Measurements from ENCODE around the gene COL15A1.

Gene COL15A1

GRCh38 chr9:98944057-98944733 lies 488 bp downstream of the COL15A1 start:
- no peak for DNase-seq (ENCODE audit: insufficient read length, low spot score)
- TF ChIP-seq POLR2A (IDR thresholded peaks at IDR 0.05; ENCODE audit: low read depth, low read length) = no peak
- FAIRE-seq = no peak

- TF ChIP-seq POLR2A (IDR thresholded peaks at IDR 0.05; ENCODE audit: low read depth, low read length) = no peak
- FAIRE-seq (no peak), DNase-seq (ENCODE audit: insufficient read length, low spot score) (no peak)
These were observed 997 bp downstream of the COL15A1 start for GRCh38 chr9:98944734-98945074.

GRCh38 chr9:98949565-98949964 lies 5.9 kb downstream of the COL15A1 start:
- no peak for FAIRE-seq
- no peak for DNase-seq (ENCODE audit: insufficient read length, low spot score)
- no peak for TF ChIP-seq POLR2A (IDR thresholded peaks at IDR 0.05; ENCODE audit: low read depth, low read length)

GRCh38 chr9:98950262-98950661 lies 6.6 kb downstream of the COL15A1 start:
- DNase-seq (ENCODE audit: insufficient read length, low spot score) (no peak), FAIRE-seq (no peak)
- TF ChIP-seq POLR2A (IDR thresholded peaks at IDR 0.05; ENCODE audit: low read depth, low read length) = no peak

- DNase-seq (ENCODE audit: insufficient read length, low spot score) (no peak), FAIRE-seq (no peak)
- TF ChIP-seq POLR2A (IDR thresholded peaks at IDR 0.05; ENCODE audit: low read depth, low read length) = no peak
These were observed 8.3 kb downstream of the COL15A1 start for GRCh38 chr9:98951967-98952366.

- no peak for FAIRE-seq
- DNase-seq (ENCODE audit: insufficient read length, low spot score) = no peak
- no peak for TF ChIP-seq POLR2A (IDR thresholded peaks at IDR 0.05; ENCODE audit: low read depth, low read length)
These were observed 10.0 kb downstream of the COL15A1 start for GRCh38 chr9:98953581-98954243.

- no peak for DNase-seq (ENCODE audit: insufficient read length, low spot score)
- FAIRE-seq = no peak
- TF ChIP-seq POLR2A (IDR thresholded peaks at IDR 0.05; ENCODE audit: low read depth, low read length) = no peak
These were observed 10.5 kb downstream of the COL15A1 start for GRCh38 chr9:98954244-98954610.

- TF ChIP-seq POLR2A (IDR thresholded peaks at IDR 0.05; ENCODE audit: low read depth, low read length) = no peak
- DNase-seq (ENCODE audit: insufficient read length, low spot score) = no peak
- no peak for FAIRE-seq
These were observed 11.6 kb downstream of the COL15A1 start for GRCh38 chr9:98955259-98955658.

GRCh38 chr9:98957826-98958225 lies 14.1 kb downstream of the COL15A1 start:
- FAIRE-seq (no peak), DNase-seq (ENCODE audit: insufficient read length, low spot score) (no peak)
- TF ChIP-seq POLR2A (IDR thresholded peaks at IDR 0.05; ENCODE audit: low read depth, low read length) = no peak

GRCh38 chr9:98958271-98958984 lies 14.7 kb downstream of the COL15A1 start:
- no peak for DNase-seq (ENCODE audit: insufficient read length, low spot score)
- no peak for TF ChIP-seq POLR2A (IDR thresholded peaks at IDR 0.05; ENCODE audit: low read depth, low read length)
- FAIRE-seq = no peak

- FAIRE-seq (no peak), DNase-seq (ENCODE audit: insufficient read length, low spot score) (no peak)
- no peak for TF ChIP-seq POLR2A (IDR thresholded peaks at IDR 0.05; ENCODE audit: low read depth, low read length)
These were observed 16.7 kb downstream of the COL15A1 start for GRCh38 chr9:98960409-98960808.

- no peak for TF ChIP-seq POLR2A (IDR thresholded peaks at IDR 0.05; ENCODE audit: low read depth, low read length)
- DNase-seq (ENCODE audit: insufficient read length, low spot score) (no peak), FAIRE-seq (no peak)
These were observed 17.9 kb downstream of the COL15A1 start for GRCh38 chr9:98961513-98962180.

GRCh38 chr9:98962181-98962560 lies 18.5 kb downstream of the COL15A1 start:
- DNase-seq (ENCODE audit: insufficient read length, low spot score) (no peak), FAIRE-seq (no peak)

GRCh38 chr9:98962861-98963260 lies 19.2 kb downstream of the COL15A1 start:
- no peak for TF ChIP-seq POLR2A (IDR thresholded peaks at IDR 0.05; ENCODE audit: low read depth, low read length)
- no peak for DNase-seq (ENCODE audit: insufficient read length, low spot score)

More at GRCh38 chr9:98962181-98962560, 18.5 kb downstream of the COL15A1 start:
- TF ChIP-seq POLR2A (IDR thresholded peaks at IDR 0.05; ENCODE audit: low read depth, low read length) = no peak

More at GRCh38 chr9:98962861-98963260, 19.2 kb downstream of the COL15A1 start:
- FAIRE-seq = no peak
